ENCODE measurements around the gene DHH.

DHH gene

GRCh38 chr12:49043856-49044258 lies 50.7 kb downstream of the DHH start:
- Histone ChIP-seq H3K27me3 (ENCODE audit: insufficient read depth, low read length) (no peaks in the 10 kb centered on the region), H3K9ac (ENCODE audit: low read depth, low read length) (no peak overlapping the region), H3K27ac (ENCODE audit: low read length) (no peak overlapping the region), H3K9me3 (ENCODE audit: insufficient read depth, low read depth, low read length) (no peaks in the 10 kb centered on the region), H3K36me3 (ENCODE audit: insufficient read depth, low read depth, low read length) (peaks cover 99% of the 10 kb centered on the region), H3K4me1 (ENCODE audit: insufficient read depth, low read length) (no peaks in the 10 kb centered on the region), H3K4me3 (ENCODE audit: low read length) (no peak overlapping the region)

DNA sequence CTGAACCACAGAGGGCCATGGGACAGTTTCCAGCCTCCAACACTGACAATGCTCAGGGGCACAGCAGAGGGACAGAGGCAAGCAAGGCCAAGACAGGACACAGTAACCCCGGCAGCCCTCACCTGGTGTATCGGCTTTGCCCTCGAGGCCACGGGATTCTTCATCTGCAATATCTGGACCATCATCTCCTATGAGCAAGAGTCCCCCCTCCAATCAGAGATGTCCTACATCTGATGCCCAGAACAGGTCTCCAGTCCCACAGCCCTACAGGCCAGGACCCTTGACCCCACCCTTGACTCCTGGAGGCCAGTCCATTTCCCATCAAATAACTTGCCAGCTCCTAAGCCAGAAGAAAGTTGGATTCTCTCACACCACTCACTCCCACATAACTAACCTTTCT lies 51.4 kb downstream of the DHH start:
- H3K27ac ChIP-seq (ENCODE audit: low read length) = no peak overlapping the region
- no peak overlapping the region for H3K4me3 ChIP-seq (ENCODE audit: low read length)
- no peak overlapping the region for H3K9ac ChIP-seq (ENCODE audit: low read depth, low read length)
- H3K9me3 ChIP-seq (ENCODE audit: insufficient read depth, low read depth, low read length) = no peaks in the 10 kb centered on the region
- peaks cover 99% of the 10 kb centered on the region for H3K36me3 ChIP-seq (ENCODE audit: insufficient read depth, low read depth, low read length)
- no peaks in the 10 kb centered on the region for H3K27me3 ChIP-seq (ENCODE audit: insufficient read depth, low read length)
- H3K4me1 ChIP-seq (ENCODE audit: insufficient read depth, low read length) = no peaks in the 10 kb centered on the region

DNA sequence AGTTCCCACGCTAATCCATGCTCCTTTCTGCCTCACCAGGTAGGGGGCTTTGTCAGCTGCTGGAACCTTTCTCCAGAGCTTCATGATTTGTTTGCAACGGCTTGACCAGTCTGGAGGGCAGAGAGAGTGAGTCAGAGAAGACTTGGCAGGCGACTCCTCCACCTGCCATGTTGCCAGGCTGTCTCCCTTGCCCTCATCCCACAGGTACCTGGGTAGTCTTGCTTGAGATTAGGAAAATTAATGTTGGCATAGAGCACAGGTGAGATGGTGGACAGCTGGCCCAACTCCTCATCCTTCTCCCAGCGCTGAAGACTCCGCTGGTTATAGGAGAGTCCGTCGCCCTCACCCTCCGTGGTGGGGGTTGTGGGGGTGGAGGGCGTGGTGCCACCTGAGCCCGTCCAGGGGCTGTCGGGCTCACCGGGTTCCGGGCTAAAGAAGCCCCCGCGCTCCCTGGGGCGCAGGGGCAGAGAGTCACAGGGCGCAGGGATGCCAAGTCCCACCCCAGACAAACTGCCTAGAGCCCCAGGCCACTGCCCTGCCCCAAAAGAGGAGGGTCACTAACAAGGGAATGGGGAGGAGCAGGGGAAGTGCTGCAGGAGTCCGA lies 52.6 kb downstream of the DHH start:
- Histone ChIP-seq H3K27me3 (ENCODE audit: insufficient read depth, low read length) (no peaks in the 10 kb centered on the region), H3K36me3 (ENCODE audit: insufficient read depth, low read depth, low read length) (peaks cover 99% of the 10 kb centered on the region)

DNA sequence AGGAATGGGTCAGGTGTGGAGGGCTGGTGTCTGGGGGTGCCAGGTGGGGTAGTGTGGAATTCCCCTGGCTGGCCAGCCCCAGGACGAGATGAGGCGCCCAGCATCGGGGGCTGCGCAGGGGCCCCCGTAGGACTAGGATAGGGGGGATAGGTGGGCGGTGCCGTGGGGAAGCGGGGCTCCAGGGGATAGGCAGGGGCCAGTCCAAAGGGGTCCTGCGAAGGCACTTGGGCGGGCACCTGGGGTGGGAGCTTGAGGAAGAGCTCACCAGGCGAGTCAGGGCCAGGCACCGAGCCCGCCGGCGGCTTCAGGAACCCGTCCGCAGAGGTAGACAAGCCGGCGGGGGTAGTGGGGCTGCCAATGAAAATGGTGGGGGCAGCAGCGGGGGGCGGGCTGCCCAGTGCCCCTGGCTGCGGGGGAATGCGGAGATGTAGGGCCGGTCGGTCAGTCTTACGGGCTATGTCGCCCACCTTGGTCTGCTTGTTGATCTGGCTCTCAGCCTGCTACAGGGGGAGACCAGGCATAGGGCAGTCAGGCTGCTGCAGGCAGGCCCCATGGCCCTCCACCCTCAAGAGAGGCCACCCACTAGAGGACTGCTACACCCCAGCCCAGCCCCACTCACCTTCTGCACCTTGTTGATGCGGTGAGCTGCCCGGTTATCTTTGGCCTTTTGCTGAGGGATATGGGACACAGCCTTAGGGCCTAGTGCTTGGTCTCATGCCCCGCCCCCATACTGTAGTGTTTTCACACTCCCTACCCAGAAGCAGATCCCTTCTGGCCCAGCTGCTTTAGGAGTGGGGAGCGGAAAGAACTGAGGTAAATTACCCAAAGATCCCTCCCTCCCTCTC lies 53.3 kb downstream of the DHH start:
- no peak overlapping the region for H3K4me3 ChIP-seq (ENCODE audit: low read length)
- H3K9me3 ChIP-seq (ENCODE audit: insufficient read depth, low read depth, low read length) = no peaks in the 10 kb centered on the region
- no peak overlapping the region for H3K9ac ChIP-seq (ENCODE audit: low read depth, low read length)
- peaks cover 98% of the 10 kb centered on the region for H3K36me3 ChIP-seq (ENCODE audit: insufficient read depth, low read depth, low read length)
- H3K27me3 ChIP-seq (ENCODE audit: insufficient read depth, low read length) = no peaks in the 10 kb centered on the region
- no peak overlapping the region for H3K27ac ChIP-seq (ENCODE audit: low read length)
- no peaks in the 10 kb centered on the region for H3K4me1 ChIP-seq (ENCODE audit: insufficient read depth, low read length)

More for the DNA sequence above, 52.6 kb downstream of the DHH start:
- H3K4me1 ChIP-seq (ENCODE audit: insufficient read depth, low read length) = no peaks in the 10 kb centered on the region
- no peak overlapping the region for H3K4me3 ChIP-seq (ENCODE audit: low read length)
- H3K9me3 ChIP-seq (ENCODE audit: insufficient read depth, low read depth, low read length) = no peaks in the 10 kb centered on the region
- no peak overlapping the region for H3K27ac ChIP-seq (ENCODE audit: low read length)
- no peak overlapping the region for H3K9ac ChIP-seq (ENCODE audit: low read depth, low read length)

DNA sequence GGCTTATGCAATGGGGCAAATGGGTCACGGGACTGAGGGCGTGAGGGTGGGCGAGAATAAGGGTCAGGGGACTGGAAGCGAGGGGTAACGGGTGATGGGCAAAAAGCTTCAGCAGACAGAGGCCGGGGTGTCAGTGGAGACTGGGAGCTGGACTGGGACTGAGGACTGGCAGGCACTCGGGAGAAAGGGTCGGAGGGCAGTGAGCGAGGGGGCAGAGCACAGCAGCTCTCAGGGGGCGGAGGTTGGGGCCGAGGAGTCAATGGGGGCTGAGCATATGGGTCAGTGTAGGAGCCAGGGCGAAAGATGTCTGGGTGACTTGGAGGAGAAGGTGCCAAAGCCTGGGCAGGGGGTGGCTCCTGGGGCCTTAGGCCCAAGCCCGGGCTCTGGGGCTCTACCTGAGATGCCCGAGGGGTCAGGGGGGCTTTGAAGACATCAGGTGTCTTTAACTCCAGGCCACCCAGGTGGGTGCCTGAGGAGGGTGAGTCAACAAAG lies 54.2 kb downstream of the DHH start:
- Histone ChIP-seq H3K9ac (ENCODE audit: low read depth, low read length) (no peak overlapping the region), H3K36me3 (ENCODE audit: insufficient read depth, low read depth, low read length) (peaks cover 98% of the 10 kb centered on the region), H3K27me3 (ENCODE audit: insufficient read depth, low read length) (no peaks in the 10 kb centered on the region), H3K27ac (ENCODE audit: low read length) (no peak overlapping the region), H3K4me1 (ENCODE audit: insufficient read depth, low read length) (no peaks in the 10 kb centered on the region), H3K9me3 (ENCODE audit: insufficient read depth, low read depth, low read length) (no peaks in the 10 kb centered on the region), H3K4me3 (ENCODE audit: low read length) (no peak overlapping the region)

DNA sequence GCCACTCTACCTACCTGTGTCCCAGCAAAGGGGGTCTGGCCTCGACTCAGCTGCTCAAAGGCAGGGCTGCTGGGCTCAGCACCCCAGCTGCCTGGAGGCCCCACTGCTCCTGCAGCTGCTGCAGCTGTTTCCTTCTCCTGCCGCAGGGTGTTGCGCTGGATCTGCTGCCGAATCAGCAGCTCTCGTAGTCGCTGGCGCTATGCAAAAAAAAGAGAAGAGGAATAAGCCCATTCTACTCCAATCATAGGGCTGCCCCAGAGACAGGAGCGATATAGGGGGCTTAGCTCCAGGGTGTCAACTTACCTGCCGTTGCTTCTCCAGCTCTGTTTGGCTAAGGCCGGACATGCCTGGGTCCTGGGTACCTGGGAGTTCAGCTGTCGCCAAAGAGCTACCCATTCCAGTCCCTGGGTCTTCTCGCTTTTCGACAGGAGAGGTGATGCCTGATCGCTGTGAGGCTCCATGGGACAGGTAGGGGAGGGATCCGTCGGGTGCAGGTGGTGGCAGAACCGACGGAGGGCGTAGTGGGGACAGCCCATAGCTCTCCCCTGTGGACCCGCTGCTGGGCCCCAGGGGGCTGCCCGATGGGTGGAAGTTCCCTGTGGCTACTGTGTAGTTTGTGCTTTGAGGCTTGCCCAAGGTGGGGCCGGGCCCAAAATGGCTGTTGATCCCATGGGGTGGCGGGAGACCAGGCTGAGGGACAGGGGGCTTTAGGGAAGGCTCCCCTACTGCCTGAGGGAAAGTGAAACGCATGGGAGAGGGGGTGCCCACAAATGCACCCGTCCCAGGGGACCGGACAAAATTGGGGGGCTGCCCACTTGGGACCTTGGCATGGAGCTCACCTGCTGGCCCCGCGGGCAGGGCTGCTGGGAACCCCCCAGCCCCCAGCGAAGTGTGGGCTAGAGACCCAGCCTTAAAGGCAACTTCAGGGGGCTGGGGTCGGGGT lies 54.9 kb downstream of the DHH start:
- H3K36me3 ChIP-seq (ENCODE audit: insufficient read depth, low read depth, low read length) = peaks cover 98% of the 10 kb centered on the region
- H3K9ac ChIP-seq (ENCODE audit: low read depth, low read length) = no peak overlapping the region
- no peaks in the 10 kb centered on the region for H3K27me3 ChIP-seq (ENCODE audit: insufficient read depth, low read length)
- H3K27ac ChIP-seq (ENCODE audit: low read length) = no peak overlapping the region
- no peak overlapping the region for H3K4me3 ChIP-seq (ENCODE audit: low read length)
- no peaks in the 10 kb centered on the region for H3K4me1 ChIP-seq (ENCODE audit: insufficient read depth, low read length)
- H3K9me3 ChIP-seq (ENCODE audit: insufficient read depth, low read depth, low read length) = no peaks in the 10 kb centered on the region

DNA sequence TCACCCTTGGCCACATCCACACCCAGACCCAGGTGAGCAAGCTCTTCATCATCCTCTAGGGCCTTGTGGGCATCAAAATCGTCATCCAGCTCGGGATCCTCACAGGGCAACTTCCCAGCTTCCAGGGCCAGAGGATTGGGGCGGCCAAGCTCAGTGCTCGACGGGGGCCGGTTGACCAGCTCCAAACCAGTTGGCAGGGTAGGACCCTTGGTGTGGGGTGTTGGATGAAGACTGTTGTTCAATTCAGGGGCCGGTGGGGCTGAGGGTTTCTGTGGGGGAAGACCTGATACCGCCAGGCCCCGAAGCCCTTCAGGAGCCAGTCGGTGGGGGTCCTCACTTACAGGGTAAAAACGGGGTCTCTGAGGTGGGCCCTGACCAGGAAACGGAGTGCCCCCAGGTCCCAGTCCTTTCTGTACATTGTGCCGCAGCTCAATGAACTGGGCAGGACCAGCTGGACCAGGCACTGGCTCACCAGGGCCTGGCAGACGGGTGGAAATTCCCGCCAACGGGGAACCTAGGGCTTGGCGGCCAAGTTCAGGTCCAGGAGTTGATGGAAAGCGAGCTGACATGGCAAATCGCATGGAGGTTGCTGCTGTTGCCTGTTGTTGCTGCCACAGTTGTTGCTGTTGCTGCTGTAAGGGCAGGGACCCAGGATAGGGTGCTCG lies 56.2 kb downstream of the DHH start:
- Histone ChIP-seq H3K4me1 (ENCODE audit: insufficient read depth, low read length) (no peaks in the 10 kb centered on the region), H3K4me3 (ENCODE audit: low read length) (no peak overlapping the region), H3K9ac (ENCODE audit: low read depth, low read length) (no peak overlapping the region), H3K27me3 (ENCODE audit: insufficient read depth, low read length) (no peaks in the 10 kb centered on the region), H3K36me3 (ENCODE audit: insufficient read depth, low read depth, low read length) (peaks cover 98% of the 10 kb centered on the region), H3K27ac (ENCODE audit: low read length) (no peak overlapping the region), H3K9me3 (ENCODE audit: insufficient read depth, low read depth, low read length) (no peaks in the 10 kb centered on the region)

DNA sequence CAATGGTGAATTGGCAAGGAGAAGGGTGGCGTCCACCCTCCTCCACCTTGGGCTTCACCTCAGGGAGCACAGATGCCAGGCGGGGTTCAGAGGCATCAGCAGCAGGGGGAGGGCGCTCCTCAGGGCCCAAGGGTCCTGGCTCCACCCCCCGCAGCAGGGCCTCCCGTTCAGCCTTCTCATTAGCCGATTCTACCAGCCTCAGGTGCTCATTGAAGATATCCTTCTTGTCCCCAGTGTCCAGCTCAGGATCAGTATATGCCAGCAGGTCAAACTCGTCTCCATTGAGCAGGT lies 56.7 kb downstream of the DHH start:
- Histone ChIP-seq H3K9me3 (ENCODE audit: insufficient read depth, low read depth, low read length) (no peaks in the 10 kb centered on the region), H3K27ac (ENCODE audit: low read length) (no peak overlapping the region), H3K4me3 (ENCODE audit: low read length) (no peak overlapping the region), H3K27me3 (ENCODE audit: insufficient read depth, low read length) (no peaks in the 10 kb centered on the region), H3K9ac (ENCODE audit: low read depth, low read length) (no peak overlapping the region), H3K36me3 (ENCODE audit: insufficient read depth, low read depth, low read length) (peaks cover 98% of the 10 kb centered on the region), H3K4me1 (ENCODE audit: insufficient read depth, low read length) (no peaks in the 10 kb centered on the region)

DNA sequence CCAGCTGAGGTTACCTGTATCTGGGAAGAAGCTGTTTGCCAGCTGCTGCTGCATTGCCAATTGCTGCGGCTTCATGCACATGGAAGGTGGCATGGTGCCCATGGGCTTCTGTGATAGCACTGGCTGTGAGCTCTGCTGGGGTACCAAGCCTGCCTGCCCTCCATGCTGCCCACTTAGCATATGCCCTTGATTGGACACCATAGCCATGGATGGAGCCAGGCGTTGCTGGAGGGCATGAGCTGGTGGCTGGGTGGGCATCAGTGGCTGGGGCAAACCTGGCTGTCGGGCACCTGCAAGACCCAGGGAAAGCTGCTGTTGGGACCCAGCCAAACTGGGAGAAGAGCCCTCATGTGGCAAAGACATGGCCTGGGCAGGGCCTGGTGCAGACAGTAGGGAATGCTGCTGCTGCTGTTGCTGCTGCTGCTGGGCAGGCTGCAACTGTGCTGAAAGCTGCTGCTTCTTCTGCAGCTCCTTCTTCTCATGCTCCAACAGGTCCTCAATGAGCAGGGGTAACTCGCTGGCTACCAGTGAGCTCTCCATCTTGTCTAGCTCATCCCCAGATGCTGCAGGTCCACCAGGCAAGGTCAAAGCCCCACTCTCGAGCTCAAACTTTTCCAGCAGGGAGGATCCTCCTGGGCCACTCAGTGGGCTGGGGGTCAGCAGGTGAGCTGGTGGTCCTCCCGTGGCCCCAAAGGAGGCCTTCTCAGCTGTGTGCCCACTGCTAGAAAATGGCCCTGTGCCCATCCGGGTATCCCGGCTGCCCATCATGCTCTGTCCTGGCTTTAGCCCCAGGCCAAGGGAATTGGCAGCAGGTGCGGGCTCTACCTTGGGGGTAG lies 57.3 kb downstream of the DHH start:
- no peak overlapping the region for H3K4me3 ChIP-seq (ENCODE audit: low read length)
- no peaks in the 10 kb centered on the region for H3K27me3 ChIP-seq (ENCODE audit: insufficient read depth, low read length)
- peaks cover 98% of the 10 kb centered on the region for H3K36me3 ChIP-seq (ENCODE audit: insufficient read depth, low read depth, low read length)
- no peak overlapping the region for H3K9ac ChIP-seq (ENCODE audit: low read depth, low read length)
- no peaks in the 10 kb centered on the region for H3K9me3 ChIP-seq (ENCODE audit: insufficient read depth, low read depth, low read length)
- H3K4me1 ChIP-seq (ENCODE audit: insufficient read depth, low read length) = no peaks in the 10 kb centered on the region
- no peak overlapping the region for H3K27ac ChIP-seq (ENCODE audit: low read length)

Data from iPS-20b (cell line).